Stimulated activated CD4-positive, alpha-beta T cell treated with anti-CD3 and anti-CD28 coated beads, Interleukin-15, amount 100 ng/mL, for 24 hours (primary cell): ENCODE results near the gene FBXW9.
"Not testable (repeated sequence)": the region's sequence is repeated elsewhere in the genome, so short reads cannot be mapped to it uniquely, and the experiment has no call there.

ENCODE experiments used
- DNase-seq: peaks from one replicate; pipeline ENCODE4 v3.0.0-alpha.2; 2020

The FBXW9 gene

GRCh38 chr19:12680034-12680433 is 16.4 kb downstream of the FBXW9 start:
- DNase-seq: no peak

GRCh38 chr19:12678039-12678438 is 18.4 kb downstream of the FBXW9 start:
- not testable (repeated sequence) for DNase-seq

- DNase-seq: no peak
Measured at GRCh38 chr19:12676928-12677327, 19.5 kb downstream of the FBXW9 start.

- peak; percentile 94 for DNase-seq
Measured at GRCh38 chr19:12676384-12676792, 20.0 kb downstream of the FBXW9 start.

GRCh38 chr19:12675940-12676339 is 20.5 kb downstream of the FBXW9 start:
- DNase-seq: no peak

- no peak for DNase-seq
Measured at GRCh38 chr19:12675399-12675798, 21.0 kb downstream of the FBXW9 start.

GRCh38 chr19:12672744-12673143 is 23.7 kb downstream of the FBXW9 start:
- no peak for DNase-seq

- no peak for DNase-seq
Measured at GRCh38 chr19:12670159-12670928, 26.1 kb downstream of the FBXW9 start.

GRCh38 chr19:12669270-12670158 is 26.9 kb downstream of the FBXW9 start:
- peak; percentile 80 for DNase-seq

GRCh38 chr19:12668932-12669269 is 27.5 kb downstream of the FBXW9 start:
- peak; percentile 78 for DNase-seq

- DNase-seq: no peak
Measured at GRCh38 chr19:12668346-12668745, 28.1 kb downstream of the FBXW9 start.

GRCh38 chr19:12667731-12668302 is 28.6 kb downstream of the FBXW9 start:
- no peak for DNase-seq

- DNase-seq: peak; percentile 89
Measured at GRCh38 chr19:12666265-12667048, 30.0 kb downstream of the FBXW9 start, which contains the start of the genes MAN2B1 and WDR83. Gene MAN2B1 (minus strand): TSS chr19:12666742. CDS start chr19:12666701, 41 bp downstream. Gene WDR83 (plus strand): TSS chr19:12666807. CDS start chr19:12669791, 2,984 bp downstream.

GRCh38 chr19:12665671-12666264 is 30.7 kb downstream of the FBXW9 start:
- DNase-seq: peak; percentile 45

GRCh38 chr19:12665281-12665573 is 31.2 kb downstream of the FBXW9 start:
- peak; percentile 71 for DNase-seq

- peak; percentile 43 for DNase-seq
Measured at GRCh38 chr19:12664406-12665280, 31.8 kb downstream of the FBXW9 start.

- DNase-seq: no peak
Measured at GRCh38 chr19:12660980-12661379, 35.5 kb downstream of the FBXW9 start.

GRCh38 chr19:12657966-12658365 is 38.5 kb downstream of the FBXW9 start:
- no peak for DNase-seq

- DNase-seq: peak; percentile 59
Measured at GRCh38 chr19:12656899-12657571, 39.4 kb downstream of the FBXW9 start.

GRCh38 chr19:12655546-12655945 is 40.9 kb downstream of the FBXW9 start:
- no peak for DNase-seq

- no peak for DNase-seq
Measured at GRCh38 chr19:12652219-12652618, 44.2 kb downstream of the FBXW9 start.
